NCI-H345 treated with DMSO at 0.1 percent for 48 hours (cell line): ENCODE measurements around the gene PVALEF.

Experiments
- DNase-seq: peaks from one replicate; lab custom pipeline; 2025; ENCODE audit not compliant: unreplicated experiment; lab: John Stamatoyannopoulos, UW

The PVALEF gene

DNA sequence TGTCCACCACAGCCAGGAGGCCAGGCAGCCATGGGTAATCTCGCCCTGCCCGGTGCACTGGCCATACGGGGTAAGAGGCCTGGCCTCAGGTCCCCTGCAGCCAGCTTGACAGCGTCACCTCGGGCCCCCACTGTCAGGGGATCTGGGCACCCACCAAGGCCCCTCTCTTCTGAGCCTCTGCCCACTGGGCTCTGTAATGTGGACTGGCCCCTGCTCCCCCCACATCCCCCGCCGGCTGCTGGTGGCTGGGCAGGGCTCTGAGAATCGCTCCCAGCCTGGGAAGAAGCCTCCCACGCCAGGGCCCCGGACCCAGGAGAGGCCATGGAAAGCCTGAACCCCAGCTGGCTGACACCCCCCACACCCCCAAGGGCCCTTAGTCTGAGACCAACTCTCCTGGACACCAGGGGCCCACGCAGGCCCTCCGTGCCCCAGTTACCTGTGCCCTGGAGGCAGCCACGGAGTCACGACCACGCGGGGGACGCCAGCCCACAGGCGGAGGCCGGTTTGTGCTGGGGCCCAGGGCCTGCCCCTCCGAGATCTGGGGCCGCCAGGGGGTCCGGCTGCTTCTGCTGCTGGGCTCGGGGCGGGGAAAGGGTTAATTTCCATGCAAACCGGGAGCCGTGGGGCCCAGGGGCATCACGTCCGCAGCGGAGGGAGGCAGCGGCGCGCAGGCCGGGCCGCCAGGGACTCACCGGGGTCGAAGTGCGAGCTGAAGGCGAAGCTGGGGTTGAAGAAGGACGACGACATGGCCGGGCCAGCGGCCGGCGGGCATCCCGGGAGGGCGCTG lies at the start of gene PVALEF:
PVALEF (plus strand) TSS at position 262 of the 787 bp plus-strand sequence. CDS start 15,720 bp downstream, outside the sequence.
- DNase-seq = no peak

DNA sequence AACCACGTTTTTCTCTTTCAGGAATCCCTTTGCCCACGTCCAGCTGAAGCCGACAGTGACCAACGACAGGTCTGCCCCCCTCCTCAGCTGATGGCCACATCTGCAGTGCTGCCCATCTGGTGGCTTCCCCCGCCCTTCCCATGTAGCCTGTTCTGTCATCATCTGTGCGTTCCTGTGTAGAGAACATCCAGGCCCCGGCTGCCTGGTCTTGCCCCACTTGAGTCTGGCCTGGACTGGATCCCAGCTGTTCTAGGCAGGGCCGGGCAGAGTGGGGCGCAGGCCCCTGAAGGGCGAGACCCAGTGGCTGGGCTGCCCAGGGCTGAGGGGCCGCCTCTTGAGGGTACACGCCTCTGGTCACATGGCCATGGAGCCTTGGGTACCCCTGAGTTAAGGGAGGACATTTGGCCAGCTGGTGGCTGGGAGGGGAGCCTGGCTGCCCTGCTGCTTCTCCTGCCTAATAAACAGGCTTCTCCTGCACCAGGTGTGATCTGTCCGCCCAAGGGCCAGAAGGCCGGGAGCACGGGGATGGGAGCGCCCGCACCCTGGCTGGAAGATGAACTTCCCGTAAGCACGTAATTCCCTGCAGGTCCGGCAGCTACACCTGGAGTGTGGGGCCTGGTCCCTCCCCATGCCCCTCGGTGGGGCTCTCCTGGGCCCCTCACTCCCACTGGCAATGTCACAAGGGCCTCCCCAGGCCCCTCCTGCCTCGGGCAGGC lies 49.4 kb upstream of the PVALEF start:
- no peak for DNase-seq

DNA sequence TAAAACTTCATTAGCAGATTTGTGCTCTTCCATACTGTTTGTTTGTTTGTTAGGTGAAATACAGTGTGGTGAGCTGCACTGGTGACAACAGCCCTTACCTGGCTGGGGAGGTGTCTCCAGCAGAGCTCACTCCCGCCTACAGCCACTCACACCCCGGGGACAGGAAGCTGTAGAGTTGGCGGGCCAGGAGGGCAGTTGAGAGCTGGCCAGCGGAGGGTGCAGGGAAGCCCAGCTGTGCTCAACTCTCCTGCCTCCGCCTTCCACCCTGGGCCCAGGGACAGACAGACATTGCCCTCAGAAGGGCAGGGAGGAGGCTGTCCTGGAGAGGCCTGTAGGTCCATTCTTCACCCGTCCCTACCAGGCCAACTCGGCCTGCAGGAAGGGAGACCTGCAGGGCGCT lies 48.6 kb upstream of the PVALEF start:
- DNase-seq = no peak

DNA sequence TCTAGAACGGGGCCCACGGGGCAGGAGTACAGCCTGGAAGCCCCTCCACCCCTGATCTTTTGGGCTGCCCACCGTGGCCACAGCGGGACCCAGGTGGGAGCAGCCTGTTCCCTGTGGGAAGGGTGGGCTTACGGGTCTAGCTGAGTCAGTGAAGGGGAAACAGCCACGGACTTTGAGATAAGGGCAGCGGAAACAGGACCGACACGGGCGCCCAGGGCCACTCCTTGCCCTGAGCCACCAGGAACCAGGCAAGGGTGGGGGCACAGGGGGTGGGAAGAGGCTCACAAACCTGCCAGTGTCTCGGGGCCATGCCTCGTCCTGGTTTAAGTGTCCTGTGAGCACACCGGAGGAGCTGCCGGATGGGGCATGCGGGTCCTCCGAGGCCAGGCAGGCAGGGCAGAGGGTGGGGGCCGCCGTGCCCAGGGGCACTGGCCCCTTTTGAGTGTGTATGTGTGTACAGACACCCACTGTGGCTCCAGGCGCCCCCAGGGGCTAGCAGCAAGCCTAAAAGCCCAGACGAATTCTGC lies 47.6 kb upstream of the PVALEF start:
- DNase-seq = no peak

DNA sequence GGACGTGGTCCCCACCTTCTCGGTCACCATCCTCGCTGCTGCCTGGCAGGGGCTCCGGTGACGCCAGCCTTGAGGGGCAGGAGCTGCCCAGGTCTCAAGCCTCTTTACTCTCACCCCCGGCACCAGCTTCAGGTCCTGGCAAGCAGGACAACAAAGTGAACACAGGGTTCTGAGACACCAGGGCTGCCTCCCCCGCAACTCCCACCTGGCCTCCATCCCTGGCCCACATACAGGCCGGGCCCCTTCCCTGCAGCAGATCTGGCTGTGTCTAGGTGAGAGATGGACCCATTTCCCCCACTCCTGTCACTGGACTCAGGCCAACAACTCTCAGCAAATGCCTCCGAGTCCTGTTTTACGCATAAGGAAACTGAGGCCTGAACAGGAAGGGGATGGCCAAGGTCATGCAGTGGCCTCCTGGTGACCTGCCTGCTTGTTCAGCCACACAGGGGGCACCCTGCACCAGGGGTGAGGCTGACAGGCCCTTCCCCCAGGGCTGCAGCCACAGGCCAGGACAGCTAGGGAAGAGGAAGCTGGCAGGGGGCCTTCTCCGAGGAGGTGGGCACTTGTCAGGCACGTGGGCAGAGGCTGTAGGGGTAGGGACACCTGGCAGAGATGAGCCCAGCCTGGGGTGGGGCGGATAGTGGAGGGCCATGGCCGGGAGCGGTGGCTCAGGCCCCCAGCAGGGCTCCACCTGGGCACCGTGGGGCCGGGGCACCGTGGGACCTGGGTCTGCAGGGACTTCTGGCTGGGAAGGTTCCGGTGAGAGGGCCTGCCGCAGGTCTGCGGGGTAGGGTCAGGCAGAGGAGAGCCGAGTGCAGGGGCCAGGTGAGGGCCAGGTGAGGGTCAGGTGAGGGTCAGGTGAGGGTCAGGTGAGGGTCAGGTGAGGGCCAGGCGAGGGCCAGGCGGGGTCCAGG lies 46.7 kb upstream of the PVALEF start:
- DNase-seq = peak; percentile 17

DNA sequence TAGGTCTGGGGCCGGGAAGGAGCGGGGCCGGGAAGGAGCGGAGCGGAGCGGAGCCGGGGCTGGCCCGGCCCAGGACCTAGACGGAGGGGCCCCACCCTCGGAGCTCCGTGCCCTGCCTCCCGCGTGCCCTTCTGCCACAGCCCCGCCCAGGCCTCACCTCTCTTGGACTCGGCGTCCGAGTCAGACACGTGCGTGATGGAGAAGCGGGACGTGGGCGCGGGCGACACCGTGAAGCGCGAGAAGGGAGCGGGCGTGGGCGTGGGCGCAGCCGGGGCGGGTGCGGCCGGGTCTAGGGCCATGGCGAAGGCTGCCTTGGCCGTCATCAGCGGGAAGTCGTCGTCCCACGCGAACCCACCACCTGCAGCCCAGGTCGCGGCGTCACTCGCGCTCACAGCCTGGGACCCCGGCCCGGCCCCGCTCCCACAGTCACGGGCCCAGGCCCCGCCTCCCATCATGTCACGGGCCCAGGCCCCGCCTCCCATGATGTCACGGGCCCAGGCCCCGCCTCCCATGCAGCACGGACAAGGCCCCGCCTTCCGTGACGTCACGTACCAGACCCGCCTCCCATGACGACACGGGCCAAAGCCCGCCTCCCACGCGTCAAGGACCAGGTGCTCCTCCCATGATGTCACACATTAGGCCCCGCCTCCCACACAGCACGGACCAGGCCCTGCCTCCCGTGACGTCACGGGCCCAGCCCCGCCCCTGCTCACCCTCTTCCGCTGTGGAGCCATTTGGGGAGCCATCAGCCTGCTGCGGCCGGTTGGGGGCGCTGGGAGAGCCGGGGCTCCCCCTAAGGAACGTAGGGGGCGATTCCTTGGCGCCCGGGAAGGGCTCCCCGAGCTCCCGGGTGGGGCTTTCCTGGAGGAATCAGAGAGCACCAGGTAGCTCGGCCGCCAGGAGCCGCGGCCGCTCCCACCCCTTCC lies 45.8 kb upstream of the PVALEF start:
- DNase-seq = peak; percentile 97

DNA sequence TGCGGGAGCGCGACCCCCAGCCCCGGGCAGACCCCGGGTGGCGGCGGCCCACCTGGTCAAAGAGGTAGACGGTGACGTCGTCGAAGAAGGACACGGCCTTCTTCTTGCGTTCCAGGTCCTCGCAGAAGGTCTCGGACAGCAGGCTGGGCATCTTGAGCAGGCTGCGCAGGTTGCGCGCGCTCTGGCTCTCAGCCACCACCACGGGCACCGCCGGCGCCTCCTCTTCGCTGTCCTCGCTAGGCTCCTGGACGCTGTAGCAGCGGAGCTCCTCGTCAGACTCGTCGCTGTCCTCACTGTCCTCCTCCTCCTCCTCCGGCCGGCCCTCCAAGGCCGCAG lies 45.2 kb upstream of the PVALEF start:
- DNase-seq = no peak

DNA sequence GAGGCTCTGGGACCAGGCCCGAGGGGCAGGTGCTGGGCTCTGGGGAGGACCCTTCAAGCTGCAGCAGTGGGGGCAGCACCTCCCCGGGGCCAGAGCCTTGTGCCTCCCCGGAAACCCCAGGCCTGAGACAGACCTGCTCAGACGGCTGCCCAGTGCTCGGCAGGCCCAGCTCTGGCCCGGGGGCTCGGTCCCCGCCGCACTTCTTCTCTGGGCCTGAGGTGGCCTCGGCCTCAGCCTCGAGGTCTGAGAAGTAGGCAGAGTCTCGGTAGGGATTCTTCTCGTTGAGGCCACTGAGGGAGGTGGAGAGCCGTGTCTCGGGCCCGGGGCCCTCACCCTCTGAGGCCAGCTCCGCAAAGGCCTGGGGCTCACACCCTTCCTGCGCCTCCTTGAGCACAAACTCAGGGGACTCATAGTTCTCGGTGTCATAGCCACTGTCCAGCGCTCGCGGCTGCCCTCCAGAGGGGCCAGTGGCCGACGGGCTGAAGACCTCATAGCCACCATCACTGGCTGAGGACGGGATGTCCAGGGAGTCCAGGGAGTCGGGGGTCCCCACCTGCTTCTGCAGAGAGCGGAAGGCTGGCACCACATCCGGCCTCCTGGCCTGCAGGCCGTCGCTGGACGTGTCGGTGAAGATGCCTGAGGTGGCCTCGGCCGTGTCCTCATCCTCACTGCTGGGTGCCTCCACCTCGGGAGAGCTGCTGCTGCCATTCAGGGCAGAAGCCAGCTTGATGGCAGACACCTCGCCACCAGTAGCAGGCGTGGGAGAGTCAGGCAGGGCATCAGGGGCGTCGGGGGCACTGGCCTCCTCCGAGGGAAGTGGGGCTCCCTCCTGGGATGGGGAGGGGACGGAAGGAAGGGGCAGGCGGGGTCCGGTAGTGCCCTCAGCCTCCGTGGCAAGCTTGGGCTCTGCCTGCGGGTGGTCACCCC lies 44.3 kb upstream of the PVALEF start:
- DNase-seq = no peak

DNA sequence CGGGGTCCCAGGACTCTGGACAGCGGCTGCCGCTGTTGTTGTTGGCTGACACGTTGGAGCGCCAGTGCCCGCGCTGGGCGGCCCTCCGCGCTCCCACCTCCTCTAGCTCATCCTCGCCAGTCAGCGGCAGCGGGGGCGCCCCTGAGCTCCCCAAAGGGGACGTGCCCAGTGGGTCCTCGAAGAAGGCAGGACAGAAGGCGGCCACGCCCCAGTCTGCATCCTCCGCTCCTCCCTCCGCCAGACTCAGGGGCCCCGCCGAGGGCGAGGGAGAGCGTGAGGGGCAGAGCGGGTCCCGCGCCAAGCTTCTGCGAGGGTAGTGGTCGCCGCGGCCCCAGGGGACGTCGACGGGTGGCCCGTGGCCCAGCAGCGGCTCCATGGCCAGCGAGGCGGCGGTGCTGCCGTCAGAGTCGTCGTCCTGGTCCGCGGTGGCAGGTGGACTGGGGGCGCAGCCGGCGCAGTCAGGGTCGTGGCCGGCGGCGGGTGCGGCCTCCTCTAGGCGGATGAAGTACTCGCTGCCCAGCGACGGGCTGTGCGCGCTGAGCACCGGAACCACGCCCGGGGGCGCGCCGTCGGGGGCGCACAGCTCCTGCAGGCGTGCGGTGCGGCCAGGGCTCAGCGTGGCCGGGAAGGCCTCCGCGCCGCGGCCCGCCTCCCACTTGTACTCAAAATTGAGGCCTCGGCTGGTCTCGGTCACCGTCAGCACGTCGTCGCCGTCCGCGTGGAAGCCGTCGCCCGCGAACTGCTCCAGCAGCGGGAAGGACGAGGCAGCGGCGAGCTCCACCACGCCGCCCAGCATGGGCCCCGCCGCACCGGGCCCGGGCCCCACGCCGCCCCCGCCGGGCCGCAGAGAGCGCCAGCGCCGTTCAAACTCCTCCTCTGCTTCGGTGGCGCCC lies 43.2 kb upstream of the PVALEF start:
- no peak for DNase-seq

DNA sequence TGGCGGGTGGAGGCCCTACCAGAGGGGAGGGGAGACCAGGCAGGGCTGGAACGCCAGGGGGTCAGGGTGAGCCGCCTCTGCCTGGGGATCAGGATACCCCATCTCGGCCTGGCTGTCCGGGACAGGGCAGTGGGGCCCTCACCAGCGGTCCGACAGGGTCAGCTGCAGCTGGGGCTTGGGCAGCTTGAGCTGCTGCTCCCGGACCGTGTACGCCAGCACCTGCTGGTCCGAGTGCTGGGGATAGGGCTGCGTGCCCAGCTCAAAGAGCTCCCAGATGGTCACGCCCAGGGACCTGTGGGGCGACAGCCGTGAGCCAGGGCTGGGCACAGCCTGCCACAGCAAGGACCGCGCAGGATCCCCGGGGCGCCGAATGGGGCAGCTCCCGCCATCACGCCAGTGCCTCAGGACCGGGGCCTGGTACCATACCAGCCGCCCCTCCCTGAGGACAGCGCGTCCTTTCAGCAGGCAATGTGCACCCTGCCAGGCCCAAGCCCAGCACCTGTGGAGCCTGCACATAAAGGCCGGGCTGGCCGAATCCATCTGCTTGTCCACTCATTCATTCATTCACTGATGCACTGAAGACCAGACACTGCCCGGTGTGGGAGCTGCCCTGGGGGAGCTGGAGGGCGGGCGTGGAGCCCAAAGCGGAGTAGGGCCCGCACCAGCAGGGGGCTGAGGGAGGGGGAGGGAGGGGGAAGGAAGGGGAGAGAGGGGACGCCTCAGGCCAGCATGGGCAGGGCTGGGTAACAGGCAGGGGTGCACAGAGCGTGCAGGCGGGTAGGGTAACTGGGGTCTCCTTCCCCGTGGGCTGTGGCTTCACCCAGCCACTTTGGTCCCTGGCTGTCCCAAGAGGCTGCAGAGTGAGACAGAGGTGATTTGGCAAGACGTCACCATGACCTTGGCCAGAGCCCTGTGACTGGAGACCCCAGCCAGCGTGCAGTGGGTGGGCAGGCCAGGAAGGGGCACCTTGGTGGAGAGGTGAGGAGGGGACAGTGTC lies 42.0 kb upstream of the PVALEF start:
- DNase-seq = no peak

DNA sequence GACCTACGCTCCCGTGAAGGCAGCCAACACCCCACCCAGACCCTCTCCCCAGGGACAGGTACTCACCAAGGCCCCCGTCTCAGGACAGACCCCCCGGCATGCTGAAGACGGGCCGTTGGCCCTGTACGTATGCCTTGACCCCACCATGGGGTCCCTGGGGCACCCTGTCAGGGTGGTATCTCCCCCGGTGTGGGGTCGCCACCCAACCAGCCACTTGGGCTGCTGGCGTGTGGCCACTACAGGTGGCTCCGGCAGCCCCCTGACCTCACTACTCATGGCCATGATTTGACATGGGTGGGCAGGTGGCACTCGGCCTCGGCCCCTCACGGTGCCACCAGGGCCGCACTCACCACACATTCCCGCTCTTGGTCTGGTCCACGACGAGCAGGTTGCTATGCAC lies 40.9 kb upstream of the PVALEF start:
- no peak for DNase-seq

DNA sequence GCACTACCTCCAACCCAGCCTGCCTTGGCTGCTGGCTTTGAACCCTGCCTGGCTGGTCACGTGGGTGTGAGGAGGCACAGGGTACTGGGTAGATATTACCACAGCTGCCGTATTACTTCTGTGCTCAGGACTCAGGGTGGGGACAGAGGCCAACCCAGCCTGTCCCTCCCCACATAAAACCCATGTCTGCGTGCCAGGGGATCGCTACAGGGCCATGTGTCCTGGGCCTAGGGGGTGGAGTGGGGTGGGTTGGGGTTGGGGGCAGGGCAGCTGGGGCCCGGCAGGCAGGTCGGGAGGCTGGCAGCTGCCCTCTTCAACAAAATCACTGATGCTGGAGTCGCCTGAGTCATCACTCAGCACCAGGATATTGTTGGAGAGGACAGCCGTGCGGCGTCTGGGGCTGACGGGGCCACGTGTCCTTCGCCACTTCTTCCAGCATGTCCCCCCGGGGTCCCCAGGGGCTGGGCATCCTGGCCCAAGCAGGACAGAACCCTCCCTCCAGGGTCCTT lies 39.7 kb upstream of the PVALEF start:
- peak; percentile 17 for DNase-seq

DNA sequence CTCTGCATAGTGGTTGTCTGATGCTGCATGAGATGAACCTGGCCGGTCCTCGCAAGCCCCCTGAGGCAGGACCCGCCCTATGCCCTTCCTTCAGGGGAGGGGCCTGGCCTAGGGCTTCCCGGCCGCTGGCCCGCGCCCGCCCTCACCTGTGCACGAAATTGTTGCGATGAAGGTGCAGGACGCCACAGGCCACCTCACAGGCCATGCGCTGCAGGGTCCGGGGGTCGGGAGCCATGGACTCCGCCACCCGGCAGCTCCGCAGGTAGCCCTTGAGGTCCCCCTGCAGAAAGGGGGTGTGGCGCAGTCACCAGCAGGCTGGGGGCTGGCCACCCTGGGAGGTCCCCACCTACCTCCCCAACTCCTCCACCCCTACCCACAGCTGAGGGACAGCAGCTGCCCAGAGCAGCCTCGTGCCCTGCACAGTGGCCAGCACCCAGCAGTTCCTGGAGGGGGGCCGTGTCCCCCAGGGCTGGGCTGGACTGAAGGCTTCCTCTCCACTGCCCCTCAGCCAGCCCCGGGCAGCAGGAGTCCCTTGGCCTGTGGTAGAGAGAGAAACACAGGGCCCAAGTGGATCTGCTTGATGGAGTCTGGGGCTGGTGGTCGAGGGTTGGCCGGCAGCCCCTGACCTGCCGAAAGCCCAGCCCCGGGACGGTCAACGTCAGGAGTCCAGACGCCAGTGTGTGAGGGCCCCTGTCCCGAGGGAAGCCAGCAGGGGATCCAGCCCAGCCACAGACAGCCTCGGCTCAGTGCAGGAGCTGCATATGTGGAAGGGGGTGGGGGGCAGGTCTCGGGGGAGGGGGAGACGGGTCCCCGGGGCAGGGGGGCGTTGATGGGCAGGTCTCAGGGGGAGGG lies 38.8 kb upstream of the PVALEF start:
- DNase-seq = no peak

DNA sequence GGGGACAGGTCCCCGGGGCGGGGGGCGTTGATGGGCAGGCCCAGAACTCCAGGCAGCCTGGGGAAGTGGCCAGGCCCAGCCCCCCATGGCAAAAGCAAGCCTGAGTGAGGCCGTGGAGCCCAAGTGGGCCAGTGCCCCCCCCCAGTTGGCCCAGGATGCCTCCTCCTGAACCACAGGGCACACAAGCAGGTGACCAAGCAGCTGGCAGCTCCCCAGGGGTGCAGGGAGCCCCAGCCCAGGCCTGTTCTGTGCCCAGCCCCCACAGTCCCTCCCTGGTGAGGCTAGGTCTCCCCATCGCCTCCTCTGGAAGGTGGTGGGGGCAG lies 38.2 kb upstream of the PVALEF start:
- no peak for DNase-seq

DNA sequence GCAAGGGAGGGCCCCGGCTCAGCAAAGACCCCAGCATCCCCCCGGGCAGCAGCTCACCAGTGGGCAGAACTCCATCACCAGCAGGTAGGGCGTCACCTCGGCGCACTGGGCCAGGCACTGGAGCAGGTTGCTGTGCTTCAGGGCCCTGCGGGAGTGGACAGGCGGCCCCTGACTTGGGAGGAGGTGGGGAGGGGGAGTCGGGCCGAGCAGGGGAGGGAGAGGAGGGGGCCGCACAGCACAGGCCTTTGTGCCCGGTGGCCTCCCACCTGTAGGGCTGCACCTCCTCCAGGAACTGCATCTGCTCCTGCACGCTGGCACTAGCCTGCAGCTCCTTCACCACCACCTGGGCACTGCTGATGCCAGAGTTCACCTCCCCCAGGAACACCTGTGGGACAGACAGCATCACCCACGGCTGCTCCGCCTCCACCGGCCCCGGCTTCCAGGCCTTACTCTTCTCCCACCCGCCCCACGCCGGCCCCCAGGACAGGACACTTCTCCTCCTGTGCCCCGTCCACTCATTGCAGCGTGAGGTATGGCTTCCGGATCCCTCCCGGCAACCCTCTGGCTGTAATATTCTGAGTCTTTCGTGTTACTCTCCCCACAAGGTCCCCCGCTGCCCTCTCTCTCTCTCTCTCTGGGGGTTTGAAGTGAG lies 37.7 kb upstream of the PVALEF start:
- DNase-seq = no peak

DNA sequence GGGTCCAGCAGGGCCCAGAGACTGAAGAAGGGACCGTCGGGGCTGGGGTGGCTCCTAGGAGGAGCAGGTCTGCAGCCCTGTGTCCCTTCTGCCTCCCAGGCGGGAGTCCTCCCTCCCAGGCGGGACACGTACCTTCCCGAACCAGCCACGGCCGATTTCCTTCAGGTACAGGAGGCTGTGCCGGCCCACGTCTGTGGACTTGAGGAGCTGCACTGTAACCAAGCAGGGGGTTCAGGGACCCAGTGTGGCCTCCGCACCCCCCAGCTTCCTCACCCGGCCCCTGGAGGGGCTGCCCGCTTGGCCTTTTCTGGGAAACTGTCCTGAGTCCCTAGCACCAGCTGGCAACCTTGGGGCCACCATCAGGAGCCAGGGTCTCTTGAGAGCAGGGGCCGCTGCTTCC lies 37.0 kb upstream of the PVALEF start:
- no peak for DNase-seq
